CD4-positive, alpha-beta T cell (primary cell): ENCODE measurements around the gene ZFYVE16. TPM values are rescaled to one million over a fixed set of nuclear protein-coding genes. Genes with fewer than 3 reads are reported as not detected.
"Not testable (repeated sequence)": the region's sequence is repeated elsewhere in the genome, so short reads cannot be mapped to it uniquely, and the experiment has no call there.

ENCODE experiments used
- ATAC-seq: fragments of 200-7000 bp; cut with Tn5 transposase; one replicate; pipeline ENCODE4 v1.10.0; 2022; ENCODE audit warnings: mild to moderate bottlenecking; ENCODE audit not compliant: poor library complexity
- CTCF ChIA-PET: fragments of 350-600 bp; sonication (Branson Sonifier 250); formaldehyde crosslinking; loops from one replicate; lab custom pipeline; 2021; ENCODE audit warnings: antibody characterized with exemption, inconsistent platforms; lab: Charles Lee
- POLR2A ChIA-PET: fragments of 350-600 bp; sonication (Branson Sonifier 250); formaldehyde crosslinking; loops from one replicate; lab custom pipeline; 2021; ENCODE audit warnings: antibody characterized with exemption, inconsistent platforms; lab: Charles Lee
- DNase-seq, 14 experiments: peaks; one replicate each; pipeline ENCODE4 v3.0.0-alpha.2; 2013 to 2020; ENCODE audit warnings: mixed read lengths in 2 of 14
- H3K27ac ChIP-seq, 2 donors: one replicate each; pipeline versions ENCODE4 v1.5.1 to v1.7.0; 2013; ENCODE audit warnings: low read length in 2 of 2, low read depth in 1 of 2, mild to moderate bottlenecking in 1 of 2
- H3K27me3 ChIP-seq, 2 experiments: 1 replicate in 1 of 2; 2 replicates in 1 of 2; pipeline versions ENCODE4 v1.6.1 to v1.7.0; 2013; ENCODE audit warnings: low read length in 2 of 2, control low read depth in 1 of 2, mild to moderate bottlenecking in 1 of 2, moderate library complexity in 1 of 2; ENCODE audit not compliant: insufficient read depth in 2 of 2, control insufficient read depth in 1 of 2
- H3K36me3 ChIP-seq: one replicate; pipeline ENCODE4 v1.6.1; 2013; ENCODE audit warnings: low read length, control low read depth; ENCODE audit not compliant: insufficient read depth
- H3K4me1 ChIP-seq: one replicate; pipeline ENCODE4 v1.6.1; 2013; ENCODE audit warnings: low read length, control low read depth; ENCODE audit not compliant: insufficient read depth
- H3K4me3 ChIP-seq: one replicate; pipeline ENCODE4 v1.5.1; 2013; ENCODE audit warnings: mild to moderate bottlenecking, low read length, moderate library complexity
- H3K9me3 ChIP-seq, 2 experiments: 1 replicate in 1 of 2; 2 replicates in 1 of 2; pipeline versions ENCODE4 v1.6.1 to v1.7.0; 2013; ENCODE audit warnings: low read length in 2 of 2, mild to moderate bottlenecking in 2 of 2, control low read depth in 1 of 2, moderate library complexity in 1 of 2; ENCODE audit not compliant: control insufficient read depth in 1 of 2, insufficient read depth in 1 of 2
- H3K27ac Mint-ChIP-seq: one replicate; pipeline ENCODE4 v1.8.0; 2020; ENCODE audit warnings: mixed read lengths
- H3K27me3 Mint-ChIP-seq: one replicate; pipeline ENCODE4 v1.8.0; 2021; ENCODE audit warnings: mixed read lengths
- H3K36me3 Mint-ChIP-seq: one replicate; pipeline ENCODE4 v1.8.0; 2021; ENCODE audit warnings: low read depth, mixed read lengths
- H3K4me1 Mint-ChIP-seq: one replicate; pipeline ENCODE4 v1.8.0; 2021; ENCODE audit warnings: low read depth, mixed read lengths
- H3K4me3 Mint-ChIP-seq: one replicate; pipeline ENCODE4 v1.8.0; 2020; ENCODE audit warnings: mild to moderate bottlenecking, mixed read lengths
- H3K9me3 Mint-ChIP-seq: one replicate; pipeline ENCODE4 v1.8.0; 2020; ENCODE audit warnings: mixed read lengths
- intact Hi-C, 2 experiments: fragments of 100-400 bp; cut with DNase I in 1 of 2; cut with micrococcal nuclease in 1 of 2; formaldehyde crosslinking; loops; one replicate each; pipeline versions ENCODE4 v1.15.1 to v1.9.0; 2023 to 2025; cut with DNase I, micrococcal nuclease
- total RNA-seq, 174 experiments: library from RNA in 2 of 174; stranded (reverse) in 2 of 174; gene quantifications; one replicate each; pipeline ENCODE4 v1.2.3 and lab custom pipeline; 2021 to 2026
- TF ChIP-seq, protein P1 (sequence below): fragments of 200-600 bp; IDR thresholded peaks from one replicate; pipeline ENCODE4 v1.8.0; 2022; ENCODE audit warnings: antibody characterized with exemption, mild to moderate bottlenecking

Gene ZFYVE16
- total RNA-seq, 2 experiments from 2014 or later = 7.5 to 7.9 TPM

DNA sequence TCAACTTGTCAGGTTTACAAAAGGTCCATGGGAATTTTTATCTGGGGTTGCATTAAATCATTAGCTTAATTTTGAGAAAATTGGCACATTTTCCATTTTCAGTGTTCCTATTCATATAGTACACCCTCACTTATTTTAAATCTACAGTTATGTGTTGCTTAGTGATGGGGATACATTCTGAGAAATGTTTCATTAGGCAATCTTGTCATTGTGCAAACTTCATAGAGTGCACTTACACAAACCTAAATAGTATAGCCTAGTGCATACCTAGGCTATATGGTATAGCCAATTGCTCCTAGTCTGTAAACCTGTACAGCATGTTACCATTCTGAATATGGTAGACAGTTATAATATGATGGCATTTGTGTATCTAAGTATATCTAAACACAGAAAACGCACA lies 60.3 kb downstream of the ZFYVE16 start:
- H3K9me3 Mint-ChIP-seq = peaks cover 12% of the 10 kb centered on the region

DNA sequence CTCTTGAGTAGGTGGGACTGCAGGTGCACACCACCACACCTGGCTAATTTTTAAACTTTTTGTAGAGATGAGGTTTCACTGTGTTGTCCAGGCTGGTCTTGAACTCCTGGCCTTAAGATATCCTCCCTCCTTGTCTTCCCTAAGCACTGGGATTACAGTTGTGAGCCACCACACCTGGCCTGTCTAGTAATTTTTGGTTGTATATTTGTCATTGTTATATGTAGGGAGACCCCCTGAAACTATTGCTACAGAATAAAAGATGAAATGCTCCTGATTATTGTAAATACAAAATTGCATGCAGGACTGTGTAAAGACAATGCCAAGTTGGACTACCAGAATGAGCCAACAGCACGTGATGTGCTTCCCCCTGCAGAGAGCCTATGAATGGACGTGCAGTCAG lies 62.8 kb downstream of the ZFYVE16 start:
- H3K27me3 Mint-ChIP-seq, H3K27ac Mint-ChIP-seq, POLR2A ChIA-PET, H3K27ac ChIP-seq, H3K4me3 Mint-ChIP-seq, H3K4me1 ChIP-seq, ATAC-seq, DNase-seq, intact Hi-C loops, H3K9me3 Mint-ChIP-seq, H3K4me1 Mint-ChIP-seq, CTCF ChIA-PET, H3K4me3 ChIP-seq, H3K27me3 ChIP-seq: not testable (repeated sequence)
- Histone ChIP-seq H3K9me3 (peaks cover 5 to 12% of the 10 kb centered on the region in 2 experiments), H3K36me3 (peaks cover 43% of the 10 kb centered on the region)
- H3K36me3 Mint-ChIP-seq = peaks cover 98% of the 10 kb centered on the region

More for the DNA sequence above, 60.3 kb downstream of the ZFYVE16 start:
- Histone ChIP-seq H3K36me3 (peaks cover 29% of the 10 kb centered on the region), H3K4me3 (no peak overlapping the region), H3K27ac (no peak overlapping the region), H3K4me1 (no peaks in the 10 kb centered on the region), H3K27me3 (no peaks in the 10 kb centered on the region), H3K9me3 (peaks cover 12 to 15% of the 10 kb centered on the region in 2 experiments)
- no peak for DNase-seq
- Mint-ChIP-seq H3K36me3 (peaks cover 97% of the 10 kb centered on the region), H3K27ac (no peak overlapping the region), H3K27me3 (no peaks in the 10 kb centered on the region), H3K4me1 (no peaks in the 10 kb centered on the region), H3K4me3 (no peak overlapping the region)
- TF ChIP-seq, protein P1, sequence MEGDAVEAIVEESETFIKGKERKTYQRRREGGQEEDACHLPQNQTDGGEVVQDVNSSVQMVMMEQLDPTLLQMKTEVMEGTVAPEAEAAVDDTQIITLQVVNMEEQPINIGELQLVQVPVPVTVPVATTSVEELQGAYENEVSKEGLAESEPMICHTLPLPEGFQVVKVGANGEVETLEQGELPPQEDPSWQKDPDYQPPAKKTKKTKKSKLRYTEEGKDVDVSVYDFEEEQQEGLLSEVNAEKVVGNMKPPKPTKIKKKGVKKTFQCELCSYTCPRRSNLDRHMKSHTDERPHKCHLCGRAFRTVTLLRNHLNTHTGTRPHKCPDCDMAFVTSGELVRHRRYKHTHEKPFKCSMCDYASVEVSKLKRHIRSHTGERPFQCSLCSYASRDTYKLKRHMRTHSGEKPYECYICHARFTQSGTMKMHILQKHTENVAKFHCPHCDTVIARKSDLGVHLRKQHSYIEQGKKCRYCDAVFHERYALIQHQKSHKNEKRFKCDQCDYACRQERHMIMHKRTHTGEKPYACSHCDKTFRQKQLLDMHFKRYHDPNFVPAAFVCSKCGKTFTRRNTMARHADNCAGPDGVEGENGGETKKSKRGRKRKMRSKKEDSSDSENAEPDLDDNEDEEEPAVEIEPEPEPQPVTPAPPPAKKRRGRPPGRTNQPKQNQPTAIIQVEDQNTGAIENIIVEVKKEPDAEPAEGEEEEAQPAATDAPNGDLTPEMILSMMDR = no peak
- ChIA-PET POLR2A (no interaction called here), CTCF (no interaction called here)
- no peak for ATAC-seq
- intact Hi-C loops = no loop called here

DNA sequence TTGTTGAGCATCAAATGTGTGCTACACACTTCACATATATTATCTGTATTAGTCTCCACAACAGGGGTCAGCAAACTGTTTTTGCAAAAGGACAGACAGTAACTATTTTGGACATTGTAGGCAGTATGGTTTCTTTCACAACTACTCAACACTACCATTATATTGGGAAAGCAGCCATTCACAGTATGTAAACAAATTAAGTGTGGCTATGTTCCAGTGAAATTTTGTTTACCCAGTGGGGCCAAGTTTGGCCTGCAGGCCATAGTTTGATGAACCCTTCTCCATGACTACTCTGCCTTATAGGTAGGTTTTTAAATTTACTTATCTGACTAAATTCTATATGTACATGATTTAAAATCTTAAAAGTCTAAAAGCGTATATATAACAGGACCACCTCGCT lies 67.1 kb downstream of the ZFYVE16 start:
- ChIA-PET POLR2A (no interaction called here), CTCF (no interaction called here)
- H3K36me3 ChIP-seq = peaks cover 32% of the 10 kb centered on the region
- Mint-ChIP-seq H3K27ac (no peak overlapping the region), H3K9me3 (peaks cover 3% of the 10 kb centered on the region), H3K4me1 (no peaks in the 10 kb centered on the region), H3K27me3 (no peaks in the 10 kb centered on the region), H3K4me3 (no peak overlapping the region), H3K36me3 (peaks cover 82% of the 10 kb centered on the region)
- no peak overlapping the region for H3K27ac ChIP-seq
- no peak for DNase-seq
- no peak for ATAC-seq
- H3K27me3 ChIP-seq = no peaks in the 10 kb centered on the region
- TF ChIP-seq, protein P1 = no peak
- peaks cover 5 to 11% of the 10 kb centered on the region in 2 experiments for H3K9me3 ChIP-seq
- no peak overlapping the region for H3K4me3 ChIP-seq
- H3K4me1 ChIP-seq = no peaks in the 10 kb centered on the region
- intact Hi-C loops = no loop called here

DNA sequence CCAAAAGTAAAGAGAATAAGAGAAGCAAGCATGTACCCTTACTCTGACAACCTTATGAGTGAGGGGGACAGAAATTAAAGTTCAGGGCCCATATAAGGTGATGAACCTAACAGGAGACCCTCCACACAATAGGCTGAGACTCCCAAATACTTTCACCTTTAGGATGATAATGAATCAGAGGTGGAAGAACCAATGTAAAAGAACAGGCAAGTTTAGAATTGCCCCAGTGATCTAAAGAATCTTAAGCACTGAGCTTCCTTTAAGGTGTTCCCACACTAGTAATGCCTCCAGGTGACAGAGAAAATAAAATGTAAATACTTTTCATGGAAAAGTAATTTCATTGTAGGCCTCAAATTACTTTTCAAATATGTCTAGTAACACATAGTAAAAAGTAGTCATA lies 71.8 kb downstream of the ZFYVE16 start:
- Mint-ChIP-seq H3K27me3 (no peaks in the 10 kb centered on the region), H3K27ac (no peak overlapping the region), H3K4me1 (peaks cover 5% of the 10 kb centered on the region), H3K4me3 (no peak overlapping the region), H3K36me3 (peaks cover 73% of the 10 kb centered on the region), H3K9me3 (peaks cover 5% of the 10 kb centered on the region)
- H3K4me1 ChIP-seq = no peaks in the 10 kb centered on the region
- no peak overlapping the region for H3K27ac ChIP-seq
- H3K4me3 ChIP-seq = no peak overlapping the region
- ATAC-seq (no peak), DNase-seq (no peak)
- ChIA-PET CTCF (no interaction called here), POLR2A (no interaction called here)
- H3K27me3 ChIP-seq = no peaks in the 10 kb centered on the region
- TF ChIP-seq, protein P1 = no peak
- intact Hi-C loops = loop anchor here (5.0 to 10.0 kb wide), 5 partner anchors 65 to 1245 kb away; partner anchors contain the start of genes JMY (in 1 of the 2) and TENT2 (in 1 of the 2)
- peaks cover 9 to 11% of the 10 kb centered on the region in 2 experiments for H3K9me3 ChIP-seq
- peaks cover 11% of the 10 kb centered on the region for H3K36me3 ChIP-seq
